HG03457 (cell line): ENCODE data around the gene NALF2.

ENCODE experiments used
- ATAC-seq: cut with Tn5 transposase; IDR thresholded peaks from one replicate; pipeline ENCODE4 v1.9.1; 2021; ENCODE audit warnings: moderate number of reproducible peaks; ENCODE audit not compliant: unreplicated experiment

NALF2 gene

DNA sequence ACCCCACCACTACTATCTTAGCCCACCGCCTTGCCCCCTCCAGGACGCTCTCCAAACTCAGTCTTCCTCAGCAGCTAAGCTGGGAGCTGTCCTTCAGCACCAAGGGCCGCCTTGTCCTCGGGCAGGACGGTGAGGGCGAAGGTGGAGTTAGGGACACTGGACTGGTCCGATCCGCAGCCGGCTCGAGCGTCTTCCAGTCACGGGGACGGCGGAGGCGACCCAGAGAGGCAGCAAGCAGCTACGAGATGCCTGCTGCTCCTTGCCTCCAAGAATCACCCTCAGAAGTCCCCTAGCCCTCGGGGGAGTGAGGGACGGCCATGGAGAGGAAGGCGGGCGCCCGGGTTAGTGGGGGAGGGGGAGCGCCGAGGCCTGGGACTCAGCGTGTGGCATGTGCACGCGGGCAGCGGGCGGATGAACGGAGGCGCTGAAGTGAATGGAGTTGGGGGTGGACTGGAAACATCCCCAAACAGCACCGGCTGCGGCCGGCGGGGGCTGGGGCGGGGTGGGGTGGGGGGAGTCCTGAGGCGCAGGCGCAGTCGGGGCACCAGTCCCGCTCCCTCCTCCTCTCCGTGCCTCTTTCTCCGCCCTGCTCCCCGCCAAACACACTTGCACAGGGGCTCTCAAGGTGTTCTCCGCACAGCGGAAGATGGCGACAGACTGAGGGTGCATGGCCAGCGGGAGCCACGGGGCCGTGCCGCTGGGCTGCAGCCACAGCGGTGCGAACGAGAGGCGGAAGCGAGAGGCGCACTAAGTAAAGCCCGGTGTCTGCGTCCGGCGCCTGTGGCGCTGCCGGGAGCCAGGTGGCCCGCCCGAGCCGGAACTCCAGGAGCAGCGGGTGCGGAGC lies at the start of gene NALF2:
TSS of gene NALF2 (plus strand) at position 545 of the 844 bp plus-strand sequence. CDS start 957 bp downstream, outside the sequence.
- ATAC-seq, result no peak

DNA sequence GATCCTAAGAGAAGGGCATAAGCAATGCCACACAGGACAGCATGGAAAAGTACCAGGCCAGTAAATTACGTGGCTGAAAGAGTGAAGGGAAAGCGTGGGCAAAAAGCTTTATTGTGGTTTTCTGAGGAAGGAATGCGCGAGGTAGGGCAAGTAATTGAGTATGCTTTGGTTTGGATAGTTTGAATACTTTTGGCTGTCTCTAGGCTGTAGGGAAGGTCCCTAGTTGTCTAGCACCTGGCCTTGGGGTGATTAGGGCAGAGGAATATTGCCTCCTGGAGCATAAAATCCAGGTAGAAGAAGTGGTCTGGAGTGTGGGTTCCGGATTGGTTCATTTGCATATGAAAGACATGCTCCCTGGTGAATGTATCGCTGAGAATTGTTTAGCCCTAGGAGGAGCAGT lies 46.4 kb upstream of the NALF2 start:
- no peak for ATAC-seq

DNA sequence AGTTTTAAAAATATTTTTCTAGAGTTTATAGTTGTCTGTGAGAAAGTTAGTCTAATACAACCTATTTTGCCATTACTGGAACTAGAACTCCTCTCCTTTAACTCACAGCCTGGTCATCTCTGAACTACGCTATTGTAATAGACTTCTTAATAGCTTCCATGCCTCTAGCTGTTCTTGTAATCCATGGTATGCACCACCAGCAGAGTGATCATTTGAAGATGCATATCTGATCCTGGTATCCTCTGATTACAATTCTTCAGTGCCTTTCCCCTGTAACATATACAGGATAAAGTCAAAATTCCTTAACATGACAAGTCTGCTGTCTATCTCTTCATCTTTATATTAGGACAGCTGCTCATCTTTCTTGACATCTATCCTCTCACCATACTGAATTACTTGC lies 37.6 kb upstream of the NALF2 start:
- ATAC-seq, result no peak

DNA sequence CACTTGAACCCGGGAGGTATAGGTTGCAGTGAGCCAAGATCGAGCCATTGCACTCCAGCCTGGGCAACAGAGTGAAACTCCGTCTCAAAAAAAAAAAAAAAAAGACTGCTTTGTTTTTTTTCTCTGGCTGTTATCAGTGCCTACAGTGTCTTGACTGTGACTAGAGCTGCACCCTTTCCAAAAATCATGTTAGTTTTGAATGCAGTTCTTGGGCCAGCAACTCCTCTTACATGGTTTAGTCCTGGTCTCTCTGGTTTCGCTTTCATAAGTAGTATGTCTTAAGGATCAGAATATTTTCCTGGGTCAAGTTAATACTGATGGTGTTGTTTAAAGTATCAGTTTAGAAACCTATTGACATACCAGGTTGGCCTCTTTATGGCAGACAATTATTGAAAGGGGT lies 34.2 kb upstream of the NALF2 start:
- ATAC-seq, result no peak

DNA sequence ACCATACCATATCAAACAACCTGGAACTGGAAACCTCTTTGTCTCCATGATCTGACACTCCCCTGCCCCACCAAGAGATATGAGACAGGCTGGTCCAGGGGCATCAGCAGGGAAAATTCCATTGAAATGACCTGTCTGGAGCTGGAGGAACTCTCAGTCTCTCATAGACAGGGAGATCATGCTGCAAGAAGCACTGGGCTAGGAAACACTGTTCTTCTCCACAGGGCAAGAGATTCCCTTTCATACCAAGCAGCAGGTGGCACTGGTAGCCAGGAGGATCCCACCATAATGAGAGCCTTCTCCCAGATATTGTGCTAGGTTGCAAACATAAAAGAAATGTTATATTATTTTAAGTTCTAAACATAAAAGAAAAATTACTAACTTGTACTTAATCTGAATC lies 14.5 kb upstream of the NALF2 start:
- no peak for ATAC-seq

DNA sequence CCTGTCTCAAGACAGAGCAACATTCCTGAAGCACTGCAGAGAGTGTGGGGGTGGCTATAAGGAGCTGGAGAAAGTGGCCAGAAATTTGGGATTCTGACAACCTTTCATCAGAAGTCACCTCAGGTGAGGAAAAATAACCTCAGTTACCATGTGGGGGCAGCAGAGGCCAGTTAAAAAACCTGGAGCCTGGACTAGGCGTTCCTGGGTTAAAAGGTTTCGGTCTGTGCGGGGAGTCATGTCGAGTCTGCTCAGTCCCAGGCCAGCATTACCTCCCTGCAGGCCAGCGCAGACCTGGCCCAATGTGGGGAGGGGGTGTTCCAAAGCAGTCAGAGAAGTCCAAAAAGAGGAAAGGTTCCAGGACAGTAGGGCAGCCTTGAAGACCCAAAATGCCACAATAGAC lies 10.9 kb upstream of the NALF2 start:
- no peak for ATAC-seq

DNA sequence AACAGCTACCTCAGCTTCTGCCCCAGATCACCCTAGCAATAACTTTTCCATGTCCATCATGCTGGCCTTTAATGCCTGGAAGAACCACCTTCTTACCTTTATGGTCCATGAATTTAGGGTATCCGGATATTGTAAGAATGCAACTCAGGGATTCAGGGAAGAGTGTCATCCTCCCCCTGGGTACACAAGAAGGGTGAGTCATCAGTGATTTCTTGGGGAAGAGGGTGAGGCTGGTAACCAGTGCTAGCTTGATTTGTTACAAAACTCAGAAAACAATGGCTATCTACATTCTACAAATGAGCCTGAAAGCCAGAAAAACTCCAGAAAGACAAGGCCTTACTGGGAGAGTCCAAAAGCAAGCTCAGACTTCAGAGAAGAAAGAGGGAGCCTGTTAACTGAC lies 10.4 kb upstream of the NALF2 start:
- ATAC-seq, result no peak

DNA sequence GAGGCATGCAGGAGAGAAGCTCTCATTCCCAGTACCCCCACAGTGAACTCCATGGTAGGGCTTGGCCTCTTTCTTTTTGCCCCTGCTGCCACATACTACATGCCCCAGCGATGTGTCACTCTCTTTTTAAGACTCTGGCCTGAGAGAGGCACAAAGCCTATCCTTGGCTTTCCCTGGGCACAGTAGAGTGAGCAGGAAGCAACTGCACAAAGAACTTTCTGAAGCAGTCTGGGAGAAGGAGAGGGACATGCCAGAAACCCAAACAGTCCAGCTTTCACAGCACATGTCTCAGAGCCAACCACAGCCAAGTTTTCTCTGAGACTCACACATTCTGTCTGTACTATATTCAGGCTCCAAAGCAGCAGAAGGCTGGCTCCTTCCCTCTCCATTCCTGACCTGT lies 7.9 kb upstream of the NALF2 start:
- ATAC-seq, result no peak

DNA sequence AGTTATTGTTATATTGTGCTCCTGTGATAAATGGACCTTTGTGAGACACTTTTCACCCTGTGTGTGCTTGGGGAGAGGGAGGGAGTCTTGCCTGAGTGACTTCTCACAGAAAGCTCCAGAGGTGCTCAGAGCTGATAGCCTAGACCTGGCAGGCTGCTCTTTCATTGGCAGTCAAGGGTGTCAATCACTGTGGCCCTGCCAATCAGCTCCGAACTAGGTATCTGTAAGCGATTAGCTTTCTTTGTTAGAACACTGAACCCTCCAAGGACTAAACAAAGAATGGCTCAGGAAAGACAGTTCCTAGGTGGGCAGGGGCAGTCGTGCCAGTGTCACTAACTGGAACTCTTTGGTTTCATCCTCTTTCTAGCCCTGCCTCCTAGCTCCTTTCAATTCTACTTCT lies 2.7 kb upstream of the NALF2 start:
- ATAC-seq, result no peak

DNA sequence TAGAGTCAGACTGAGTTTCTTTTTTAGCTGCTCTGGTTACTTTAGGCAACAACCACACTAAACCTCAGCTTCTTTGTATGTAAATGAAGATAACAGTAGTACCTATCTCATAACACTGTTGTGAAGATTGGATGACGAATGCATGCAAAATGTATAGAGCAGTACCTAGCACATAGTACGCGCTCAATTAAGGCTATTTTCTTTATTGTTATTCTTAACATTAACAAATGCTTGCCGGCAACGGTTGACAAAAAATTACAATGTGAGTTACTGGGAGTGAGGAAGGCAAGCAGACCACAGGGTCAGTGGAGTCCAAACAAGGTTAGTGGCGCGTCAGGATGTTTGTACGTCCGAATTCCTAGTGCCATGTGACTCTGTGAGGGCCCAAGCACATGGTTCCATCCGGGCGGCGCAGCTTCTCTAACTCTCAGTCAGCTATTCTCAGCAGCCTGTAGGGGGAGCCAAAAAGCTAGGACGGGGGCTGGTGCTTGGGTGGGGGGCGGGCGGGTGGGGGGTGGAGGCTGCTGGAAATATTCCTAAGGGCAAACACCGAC lies 821 bp upstream of the NALF2 start:
- no peak for ATAC-seq

DNA sequence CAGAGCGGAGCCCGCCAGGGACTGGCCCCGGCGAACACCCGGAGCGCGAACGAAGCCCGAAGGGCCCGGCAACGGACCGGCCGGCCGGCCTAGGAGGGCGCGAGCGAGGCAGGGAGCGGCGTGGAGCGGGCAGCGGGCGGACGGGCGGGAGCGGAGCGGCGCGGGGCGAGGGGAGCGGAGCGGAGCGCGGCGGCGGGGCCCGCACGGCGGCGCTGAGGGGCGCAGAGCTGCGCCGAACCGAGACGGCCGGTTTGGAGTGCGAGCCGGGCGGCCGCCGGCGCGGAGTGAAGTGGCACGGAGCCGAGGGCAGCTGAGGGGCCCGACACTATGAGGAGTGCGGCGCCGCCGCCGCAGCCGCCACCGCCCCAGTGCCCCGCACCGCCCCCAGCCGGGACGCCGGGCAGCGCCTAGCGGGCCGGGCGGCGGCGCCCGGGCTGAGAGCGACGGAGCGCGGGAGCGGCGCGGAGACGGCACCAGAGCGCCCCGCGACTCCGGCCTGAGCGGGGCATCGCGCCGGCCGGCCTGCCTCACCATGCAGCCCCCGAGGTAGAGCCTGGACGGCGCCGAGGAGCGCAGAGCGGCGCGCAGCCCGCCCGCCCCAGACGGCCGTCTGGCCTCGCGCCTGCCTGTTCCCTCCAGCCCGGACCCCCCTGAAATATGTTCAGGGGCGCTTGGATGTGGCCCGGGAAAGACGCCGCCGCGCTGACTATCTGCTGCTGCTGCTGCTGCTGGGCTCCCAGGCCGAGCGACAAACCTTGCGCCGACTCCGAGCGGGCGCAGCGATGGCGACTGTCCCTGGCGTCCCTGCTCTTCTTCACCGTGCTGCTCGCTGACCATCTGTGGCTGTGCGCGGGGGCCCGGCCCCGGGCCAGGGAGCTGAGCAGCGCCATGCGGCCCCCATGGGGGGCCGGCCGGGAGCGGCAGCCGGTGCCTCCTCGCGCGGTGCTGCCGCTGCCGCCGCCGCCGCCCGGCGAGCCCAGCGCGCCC lies 793 bp downstream of the NALF2 start:
- no peak for ATAC-seq

DNA sequence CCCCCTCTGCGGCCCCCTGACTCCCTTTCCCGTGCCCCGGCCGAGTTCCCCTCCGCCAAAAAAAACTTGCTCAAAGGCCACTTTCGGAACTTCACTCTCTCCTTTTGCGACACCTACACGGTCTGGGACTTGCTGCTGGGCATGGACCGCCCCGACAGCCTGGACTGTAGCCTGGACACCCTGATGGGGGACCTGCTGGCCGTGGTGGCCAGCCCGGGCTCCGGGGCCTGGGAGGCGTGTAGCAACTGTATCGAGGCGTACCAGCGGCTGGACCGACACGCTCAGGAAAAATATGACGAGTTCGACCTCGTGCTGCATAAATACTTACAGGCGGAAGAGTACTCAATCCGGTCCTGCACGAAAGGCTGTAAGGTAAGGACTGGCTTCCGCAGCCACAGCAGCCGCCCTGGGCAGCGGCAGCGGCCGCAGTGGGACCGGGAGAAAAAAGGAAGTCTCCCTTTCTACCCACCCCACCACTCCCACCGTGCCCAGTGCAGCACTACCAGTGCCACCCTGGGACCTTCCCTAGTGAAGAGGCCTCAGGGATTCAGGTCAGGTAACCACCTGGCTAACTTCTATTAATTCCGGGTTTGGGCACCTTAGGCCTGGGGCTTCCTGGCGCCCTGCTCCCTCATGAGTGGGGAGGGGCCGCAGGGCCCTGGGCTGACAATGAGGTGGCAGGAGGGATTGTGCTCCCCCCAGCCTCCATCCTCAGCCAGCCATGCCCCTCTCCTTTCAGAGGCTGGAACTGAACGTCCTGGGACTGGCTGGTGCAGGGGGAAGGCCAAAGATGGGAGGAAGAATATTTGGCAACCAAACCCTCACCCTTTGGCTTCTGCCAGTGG lies 1.9 kb downstream of the NALF2 start:
- ATAC-seq, result no peak

DNA sequence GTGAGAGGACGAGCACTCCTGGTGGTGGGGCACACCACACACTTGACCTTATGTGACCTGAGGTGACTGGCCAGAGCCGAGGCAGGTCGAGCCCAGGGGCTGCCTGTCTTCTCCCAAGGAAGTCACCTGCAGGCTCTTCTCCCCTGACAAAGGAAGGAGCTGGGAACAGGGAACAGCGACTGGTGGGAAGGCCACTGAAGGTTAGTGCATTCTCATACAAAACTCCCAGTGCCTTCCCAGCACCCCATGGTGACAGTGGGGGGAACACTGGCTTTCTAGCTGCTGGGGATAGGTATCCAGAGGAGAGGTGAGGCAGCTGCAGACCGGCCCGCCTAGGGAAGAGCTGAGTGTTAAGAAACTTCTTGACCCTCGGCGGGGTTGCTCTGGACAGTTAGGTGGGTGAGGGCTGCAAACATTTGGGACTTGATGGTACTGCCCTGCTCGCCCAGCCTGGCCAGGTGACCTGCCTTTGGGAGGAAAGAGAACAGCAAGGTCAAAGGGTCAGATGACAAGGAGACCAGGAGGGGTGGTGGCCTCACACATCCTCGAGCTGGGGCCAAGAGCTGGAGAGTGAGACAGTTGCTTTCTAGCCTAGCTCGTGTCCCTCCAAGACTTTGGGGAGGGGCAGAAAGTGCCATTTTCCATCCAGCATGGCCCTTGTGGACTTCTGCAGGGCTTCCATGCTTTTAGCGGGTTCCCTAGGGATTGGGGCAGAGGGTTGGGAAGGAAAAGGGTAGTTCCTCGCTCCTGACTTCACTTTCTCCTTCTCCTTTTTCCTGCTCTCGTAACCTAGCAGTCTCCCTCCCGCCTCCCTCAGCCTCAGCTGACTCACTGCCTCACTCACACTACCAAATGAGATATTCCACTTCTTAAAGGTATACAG lies 2.7 kb downstream of the NALF2 start:
- ATAC-seq, result no peak

DNA sequence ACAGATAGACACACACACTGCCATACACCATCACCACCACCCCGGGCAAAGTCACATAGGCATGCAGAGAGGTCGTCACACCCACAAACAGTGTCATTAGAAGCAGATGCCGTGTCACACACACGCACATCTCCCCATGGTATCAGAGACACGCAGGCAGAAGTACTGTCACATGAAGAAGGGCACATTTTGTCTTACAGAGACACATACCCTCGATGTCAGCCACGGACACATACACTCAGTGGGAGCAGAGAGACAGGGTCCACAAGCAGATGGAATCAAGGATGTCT lies 3.3 kb downstream of the NALF2 start:
- no peak for ATAC-seq

DNA sequence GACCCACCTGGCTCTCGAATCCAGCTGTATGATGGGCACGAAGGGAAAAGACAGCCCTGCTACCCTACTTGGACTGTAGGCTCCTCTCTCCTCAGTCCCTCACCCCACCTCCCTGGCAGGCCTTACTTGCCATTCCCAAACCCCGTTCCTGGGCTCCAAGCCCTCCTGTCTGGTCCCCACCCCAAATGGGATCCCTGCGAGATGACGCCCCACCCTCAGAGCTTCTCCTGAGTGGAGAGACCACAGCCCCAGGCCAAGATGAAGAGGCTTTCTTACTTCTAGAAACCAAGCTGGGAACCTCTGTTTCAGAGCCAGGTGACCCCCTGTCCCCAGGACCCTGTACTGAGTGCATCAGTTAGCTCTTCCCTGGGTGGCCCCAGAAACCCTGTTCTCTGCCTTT lies 4.5 kb downstream of the NALF2 start:
- no peak for ATAC-seq

DNA sequence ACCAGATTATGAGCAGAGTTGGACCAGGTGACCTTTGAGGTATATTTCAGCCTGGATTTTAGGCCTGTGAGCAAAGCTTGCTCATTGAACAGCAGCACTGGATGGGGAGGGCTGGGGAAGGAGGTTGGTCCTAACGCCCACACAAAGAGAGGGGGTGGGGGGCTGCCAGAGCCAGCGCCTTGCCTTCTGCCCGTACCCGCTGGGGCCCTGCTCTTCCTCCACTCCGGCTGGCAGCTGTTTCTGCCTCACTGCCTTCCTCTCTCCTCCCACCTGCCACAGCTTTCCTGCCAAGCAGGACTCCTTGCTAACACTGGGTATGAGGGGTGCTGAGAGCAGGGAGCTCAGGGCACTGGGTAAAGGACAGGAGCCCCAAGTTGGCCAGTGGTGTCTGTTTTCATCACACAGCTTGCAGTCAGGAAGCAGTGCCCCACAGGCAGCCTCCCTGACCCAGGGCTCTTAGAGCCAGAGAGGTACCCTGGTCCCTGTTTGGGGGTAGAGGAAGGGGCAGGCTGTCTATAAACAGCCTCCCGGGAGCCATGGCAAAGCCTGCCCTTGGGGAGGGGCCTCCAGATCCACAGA lies 6.1 kb downstream of the NALF2 start:
- ATAC-seq, result no peak

DNA sequence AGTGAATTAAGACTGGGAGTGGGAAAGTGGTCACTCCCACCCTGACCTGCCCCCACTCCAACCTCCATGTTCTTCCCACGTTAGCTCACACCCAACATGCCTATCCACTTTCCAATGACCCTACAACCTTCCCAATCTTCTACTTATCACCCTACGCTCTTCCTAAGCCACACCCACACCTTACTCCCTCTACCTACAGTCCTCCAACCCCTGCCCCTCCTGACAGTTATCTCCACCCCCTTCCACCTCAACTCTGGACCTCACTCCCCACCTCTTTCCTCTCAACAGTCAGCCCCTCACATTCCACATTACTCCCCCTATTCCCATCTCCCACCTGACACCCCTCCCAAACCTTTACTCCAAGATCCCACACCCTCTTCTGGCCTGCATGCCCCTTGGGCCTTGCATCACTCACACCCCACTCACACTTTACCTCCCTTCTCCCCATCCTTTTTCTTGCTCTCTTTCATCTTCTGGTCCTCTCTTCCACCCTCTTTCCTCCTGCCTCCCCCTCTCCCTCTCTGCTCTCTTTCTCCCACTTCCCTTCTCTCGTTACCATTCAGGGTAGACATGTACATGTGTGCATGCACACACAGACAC lies 6.9 kb downstream of the NALF2 start:
- ATAC-seq, result no peak

DNA sequence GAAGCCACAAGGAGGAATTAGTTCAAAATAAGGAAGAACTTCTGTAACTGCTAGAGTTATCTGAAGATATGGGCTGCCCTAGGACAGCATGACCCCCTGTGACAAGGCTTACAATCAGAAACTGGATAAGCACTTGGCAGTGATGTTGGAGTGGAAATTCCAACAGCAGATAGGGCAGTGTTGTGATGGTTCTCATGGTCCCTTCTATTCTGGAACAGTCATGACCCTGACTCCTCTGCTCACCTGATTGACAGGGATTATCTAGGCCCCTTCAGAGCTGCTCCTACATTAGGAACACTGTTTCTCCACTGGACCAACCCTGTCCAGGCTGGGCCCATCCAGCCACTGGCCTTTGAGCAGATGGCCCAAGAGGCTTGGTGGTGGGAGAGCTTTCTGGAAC lies 17.9 kb downstream of the NALF2 start:
- ATAC-seq, result no peak

DNA sequence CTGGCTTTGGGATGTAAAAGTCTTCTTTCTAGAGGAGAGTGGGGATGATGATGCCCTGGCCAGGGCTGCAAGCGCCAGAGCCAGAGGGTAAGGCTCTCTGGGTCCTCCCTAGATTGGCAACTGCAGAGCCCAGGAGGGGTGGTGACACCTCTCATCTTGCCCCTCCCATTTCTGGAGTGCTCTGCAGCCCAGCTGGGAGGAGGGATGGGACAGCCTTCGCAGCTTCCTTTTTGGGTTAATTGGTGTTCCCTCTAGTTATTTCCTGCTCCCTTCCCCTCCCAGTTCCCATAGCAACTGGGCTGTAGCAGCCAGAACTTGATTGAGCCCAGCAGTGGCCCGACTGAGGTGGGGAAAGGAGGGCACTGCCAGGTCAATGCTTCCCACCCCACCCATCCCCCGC lies 19.2 kb downstream of the NALF2 start:
- ATAC-seq, result no peak
